Measurements from ENCODE around the gene GALNT1. TPM values are rescaled to one million over a fixed set of nuclear protein-coding genes. Genes with fewer than 3 reads are reported as not detected.

The GALNT1 gene
- total RNA-seq, 1 experiment from 2014 or later, result 77.9 TPM

DNA sequence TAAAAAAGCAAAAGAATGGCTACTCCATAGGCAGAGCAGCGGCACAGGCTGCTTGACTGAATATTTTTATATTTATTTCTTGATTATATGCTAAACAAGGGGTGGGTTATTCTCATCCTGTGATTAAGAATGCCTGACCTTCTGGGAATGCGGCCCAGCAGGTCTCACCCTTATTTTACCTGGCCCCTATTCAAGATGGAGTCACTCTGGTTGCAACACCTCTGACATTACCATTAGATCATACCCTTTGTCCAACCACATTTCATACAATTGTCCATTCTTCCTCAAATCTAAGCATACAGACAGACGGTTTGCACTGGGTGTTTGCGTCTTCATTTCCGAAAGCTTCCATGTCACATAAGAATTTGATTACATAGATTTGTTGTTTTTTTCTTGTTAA lies 168.2 kb downstream of the GALNT1 start:
- Histone ChIP-seq H3K14ac (ENCODE audit: insufficient read depth, low read length) (no peak overlapping the region), H2AFZ (ENCODE audit: low read length) (no peak overlapping the region), H2BK12ac (ENCODE audit: insufficient read length, low read depth, low read length) (no peak overlapping the region), H3K27ac (ENCODE audit: insufficient read length, low read depth, low read length) (no peak overlapping the region), H4K8ac (replicated peaks; ENCODE audit: insufficient read length, low read depth, low read length) (no peak overlapping the region), H3K27me3 (ENCODE audit: insufficient read depth, low read length) (no peaks in the 10 kb centered on the region), H3K23me2 (ENCODE audit: insufficient read length, low read depth, low read length, poor library complexity, severe bottlenecking) (no peaks in the 10 kb centered on the region), H3K18ac (ENCODE audit: insufficient read length, low read depth, low read length) (no peak overlapping the region), H3K4me2 (ENCODE audit: insufficient read depth, insufficient read length, low read length) (no peak overlapping the region), H3K4ac (ENCODE audit: low read depth, low read length) (no peak overlapping the region), H3K79me2 (ENCODE audit: insufficient read depth, low read length) (no peaks in the 10 kb centered on the region), H4K91ac (ENCODE audit: insufficient read length, low read depth, low read length) (no peak overlapping the region), H2AK5ac (ENCODE audit: insufficient read length, low read length) (no peak overlapping the region), H2BK15ac (ENCODE audit: low read depth, low read length) (no peak overlapping the region), H3K4me1 (ENCODE audit: insufficient read depth, low read length) (peaks cover 10% of the 10 kb centered on the region; the same call in 1 of the 2 replicates), H2BK20ac (ENCODE audit: low read depth, low read length, poor library complexity, severe bottlenecking) (no peak overlapping the region), H3K56ac (ENCODE audit: insufficient read length, low read depth, low read length) (no peak overlapping the region), H3K79me1 (ENCODE audit: insufficient read depth, low read depth, low read length, poor library complexity, severe bottlenecking) (no peaks in the 10 kb centered on the region), H3K9me3 (ENCODE audit: control insufficient read depth, low read depth, low read length) (no peaks in the 10 kb centered on the region), H2BK5ac (ENCODE audit: insufficient read length, low read length) (no peak overlapping the region), H3K9ac (ENCODE audit: extremely low read depth, insufficient read length, low read length) (no peak overlapping the region), H4K20me1 (ENCODE audit: control insufficient read depth, insufficient read depth, insufficient read length) (no peaks in the 10 kb centered on the region), H3K23ac (ENCODE audit: insufficient read length, low read depth, low read length) (no peak overlapping the region), H2BK120ac (ENCODE audit: low read depth, low read length, poor library complexity, severe bottlenecking) (no peak overlapping the region), H3T11ph (ENCODE audit: low read length) (no peak overlapping the region), H4K5ac (ENCODE audit: insufficient read length, low read depth, low read length) (no peak overlapping the region)
- peaks cover 6% of the 10 kb centered on the region in 2 experiments; a peak in 4 of 5 replicates for H3K9me3 Mint-ChIP-seq
- H3K4me3 Mint-ChIP-seq, result no peak overlapping the region
- TF ChIP-seq CTCF (conservative IDR thresholded peaks at IDR 0.05), result no peak
- H3K4me1 Mint-ChIP-seq, result peaks cover 38 to 40% of the 10 kb centered on the region in 2 experiments
- H3K27ac Mint-ChIP-seq, result no peak overlapping the region
- peaks cover 8% of the 10 kb centered on the region for H3K27me3 Mint-ChIP-seq (ENCODE audit: low read depth)
- peaks cover 0 to 18% (median 0%) of the 10 kb centered on the region in 3 experiments; a peak in 4 of 7 replicates for H3K36me3 Mint-ChIP-seq (ENCODE audit: insufficient read depth in 1 of 3, low read depth in 3 of 3)
- DNase-seq, result no peak
- WGBS (ENCODE audit: extremely low coverage, insufficient read length, low lambda C conversion rate), result no CpG with 5 or more reads among the region's 5 CpGs
